KMS-11 (cell line): Measurements from ENCODE around the gene SLC13A5.
"Not testable (repeated sequence)": the region's sequence is repeated elsewhere in the genome, so short reads cannot be mapped to it uniquely, and the experiment has no call there.

Experiments
- H2AFZ ChIP-seq: fragments of 200-600 bp; sonication (generic); 2 replicates; pipeline ENCODE4 v1.6.1; 2016; ENCODE audit warnings: antibody characterized with exemption, mixed run types, low read depth
- H3K27ac ChIP-seq: fragments of 200-600 bp; sonication (generic); 2 replicates; pipeline ENCODE4 v1.6.1; 2016; ENCODE audit warnings: mild to moderate bottlenecking, mixed run types
- H3K27me3 ChIP-seq: fragments of 200-600 bp; sonication (generic); 2 replicates; pipeline ENCODE4 v1.6.1; 2017; ENCODE audit warnings: mild to moderate bottlenecking, low read depth, mixed run types, moderate library complexity; ENCODE audit not compliant: insufficient read depth
- H3K36me3 ChIP-seq: fragments of 200-600 bp; sonication (generic); 2 replicates; pipeline ENCODE4 v1.6.1; 2017; ENCODE audit warnings: mild to moderate bottlenecking, mixed run types; ENCODE audit not compliant: insufficient read depth
- H3K4me1 ChIP-seq: fragments of 200-600 bp; sonication (generic); 2 replicates; pipeline ENCODE4 v1.6.1; 2016; ENCODE audit warnings: mild to moderate bottlenecking, low read depth, mixed run types; ENCODE audit not compliant: poor library complexity, severe bottlenecking
- H3K4me2 ChIP-seq: fragments of 200-600 bp; sonication (generic); 2 replicates; pipeline ENCODE4 v1.7.0; 2016; ENCODE audit warnings: mild to moderate bottlenecking, mixed run types
- H3K4me3 ChIP-seq: fragments of 200-600 bp; sonication (generic); IDR thresholded peaks from 2 replicates; pipeline ENCODE4 v1.6.1; 2017; ENCODE audit warnings: low read depth, low read length, mixed read lengths; ENCODE audit not compliant: insufficient read depth
- H3K79me2 ChIP-seq: fragments of 200-600 bp; sonication (generic); 2 replicates; pipeline ENCODE4 v1.6.1; 2016; ENCODE audit warnings: low read depth, mixed run types; ENCODE audit not compliant: insufficient read depth
- H3K9ac ChIP-seq: fragments of 200-600 bp; sonication (generic); 2 replicates; pipeline ENCODE4 v1.6.1; 2016; ENCODE audit warnings: mild to moderate bottlenecking, mixed run types
- H4K20me1 ChIP-seq: fragments of 200-600 bp; sonication (generic); 2 replicates; pipeline ENCODE4 v1.6.1; 2016; ENCODE audit warnings: mild to moderate bottlenecking, mixed run types; ENCODE audit not compliant: insufficient read depth
- CTCF ChIP-seq: fragments of 200-600 bp; sonication (generic); conservative IDR thresholded peaks from 2 replicates; pipeline ENCODE4 v1.6.1; 2017; ENCODE audit warnings: low read depth, mild to moderate bottlenecking, antibody characterized with exemption, low read length, moderate library complexity, mixed read lengths

The SLC13A5 gene

GRCh38 chr17:6657633-6658287, 55.4 kb downstream of the SLC13A5 start:
- no peak overlapping the region for H3K9ac ChIP-seq
- H3K4me3 ChIP-seq, result no peak overlapping the region
- H3K79me2 ChIP-seq, result no peaks in the 10 kb centered on the region
- H3K27ac ChIP-seq, result no peak overlapping the region
- no peaks in the 10 kb centered on the region for H3K36me3 ChIP-seq
- no peak overlapping the region for H3K4me2 ChIP-seq
- H3K27me3 ChIP-seq, result no peaks in the 10 kb centered on the region
- TF ChIP-seq CTCF, result no peak
- H4K20me1 ChIP-seq, result no peaks in the 10 kb centered on the region
- no peak overlapping the region for H2AFZ ChIP-seq
- no peaks in the 10 kb centered on the region for H3K4me1 ChIP-seq

- H3K4me1 ChIP-seq, result not testable (repeated sequence)
Observed at GRCh38 chr17:6656797-6657632, 56.2 kb downstream of the SLC13A5 start.

GRCh38 chr17:6655732-6656361, 57.3 kb downstream of the SLC13A5 start:
- H4K20me1 ChIP-seq, H3K79me2 ChIP-seq, H3K27me3 ChIP-seq, H3K4me2 ChIP-seq, H3K9ac ChIP-seq, H3K4me1 ChIP-seq, H3K4me3 ChIP-seq, H3K27ac ChIP-seq, H3K36me3 ChIP-seq, H2AFZ ChIP-seq: not testable (repeated sequence)

More at GRCh38 chr17:6656797-6657632, 56.2 kb downstream of the SLC13A5 start:
- not testable (repeated sequence) for H3K4me3 ChIP-seq, H3K9ac ChIP-seq, H4K20me1 ChIP-seq, H3K27ac ChIP-seq, H3K27me3 ChIP-seq, H3K4me2 ChIP-seq, H2AFZ ChIP-seq, H3K79me2 ChIP-seq, H3K36me3 ChIP-seq

- Histone ChIP-seq H2AFZ (no peak overlapping the region), H3K27me3 (no peaks in the 10 kb centered on the region), H3K79me2 (no peaks in the 10 kb centered on the region), H3K36me3 (no peaks in the 10 kb centered on the region), H3K4me3 (no peak overlapping the region), H3K4me2 (no peak overlapping the region), H3K4me1 (no peaks in the 10 kb centered on the region), H4K20me1 (no peaks in the 10 kb centered on the region), H3K27ac (no peak overlapping the region), H3K9ac (no peak overlapping the region)
- TF ChIP-seq CTCF, result no peak
Observed at GRCh38 chr17:6654841-6655731, 58.1 kb downstream of the SLC13A5 start.
